Keratinocyte (primary cell): ENCODE data around the gene MAP7. TPM values are rescaled to one million over a fixed set of nuclear protein-coding genes. Genes with fewer than 3 reads are reported as not detected.

Experiments
- DNase-seq: peaks from one replicate; pipeline ENCODE4 v3.0.0-alpha.2; 2011; ENCODE audit warnings: low read depth, missing footprints, low spot score
- FAIRE-seq: peaks from 2 replicates; lab custom pipeline; 2011; peaks lifted over from hg19 to GRCh38; lab: Jason Lieb, UNC
- H2AFZ ChIP-seq: 2 replicates; pipeline ENCODE4 v1.6.0; 2012; ENCODE audit warnings: low read length, control low read depth, inconsistent platforms; ENCODE audit not compliant: control insufficient read depth
- H3K27ac ChIP-seq: 2 replicates; pipeline ENCODE4 v1.5.1; 2011; ENCODE audit warnings: low read length; ENCODE audit not compliant: control insufficient read depth, insufficient read depth
- H3K27me3 ChIP-seq: 3 replicates; pipeline ENCODE4 v1.6.0; 2011; ENCODE audit warnings: low read length; ENCODE audit not compliant: control insufficient read depth, insufficient read depth; ENCODE audit errors: extremely low read depth
- H3K36me3 ChIP-seq, 2 experiments: 2 replicates in 1 of 2; 3 replicates in 1 of 2; pipeline ENCODE4 v1.5.1; 2011; ENCODE audit warnings: low read length in 2 of 2, mild to moderate bottlenecking in 1 of 2; ENCODE audit not compliant: control insufficient read depth in 2 of 2, insufficient read depth in 2 of 2; ENCODE audit errors: extremely low read depth in 1 of 2
- H3K4me1 ChIP-seq: 3 replicates; pipeline ENCODE4 v1.5.1; 2011; ENCODE audit warnings: low read length; ENCODE audit not compliant: control insufficient read depth, insufficient read depth; ENCODE audit errors: extremely low read depth
- H3K4me2 ChIP-seq: 3 replicates; pipeline ENCODE4 v1.6.0; 2011; ENCODE audit warnings: low read depth, low read length; ENCODE audit not compliant: control insufficient read depth, insufficient read depth; ENCODE audit errors: extremely low read depth
- H3K4me3 ChIP-seq, 3 experiments: fragments of 200-600 bp in 1 of 3; sonication (generic) in 1 of 3; 2 replicates in 2 of 3; 3 replicates in 1 of 3; pipeline ENCODE4 v1.5.1; 2011 to 2016; ENCODE audit warnings: low read length in 3 of 3, mild to moderate bottlenecking in 3 of 3, control low read depth in 2 of 3, inconsistent platforms in 1 of 3, low read depth in 1 of 3, mixed read lengths in 1 of 3, mixed run types in 1 of 3, moderate library complexity in 1 of 3; ENCODE audit not compliant: control insufficient read depth in 2 of 3, insufficient read depth in 2 of 3; ENCODE audit errors: extremely low read depth in 1 of 3
- H3K79me2 ChIP-seq: 2 replicates; pipeline ENCODE4 v1.6.0; 2012; ENCODE audit warnings: low read length; ENCODE audit not compliant: control insufficient read depth, insufficient read depth
- H3K9ac ChIP-seq: 3 replicates; pipeline ENCODE4 v1.6.0; 2011; ENCODE audit warnings: low read length; ENCODE audit not compliant: control insufficient read depth, insufficient read depth; ENCODE audit errors: extremely low read depth
- H3K9me1 ChIP-seq: 3 replicates; pipeline ENCODE4 v1.6.0; 2011; ENCODE audit warnings: low read length; ENCODE audit not compliant: control insufficient read depth, insufficient read depth; ENCODE audit errors: extremely low read depth
- H3K9me3 ChIP-seq: 2 replicates; pipeline ENCODE4 v1.5.1; 2012; ENCODE audit warnings: low read depth, low read length; ENCODE audit not compliant: control insufficient read depth
- H4K20me1 ChIP-seq: 3 replicates; pipeline ENCODE4 v1.6.0; 2011; ENCODE audit warnings: low read length; ENCODE audit not compliant: control insufficient read depth, insufficient read depth; ENCODE audit errors: extremely low read depth
- CTCF ChIP-seq, 3 experiments: IDR thresholded peaks in 1 of 3; conservative IDR thresholded peaks in 1 of 3; optimal IDR thresholded peaks in 1 of 3; 2 replicates in 2 of 3; 3 replicates in 1 of 3; pipeline versions ENCODE3 to v1.5.1; 2011; ENCODE audit warnings: low read length in 3 of 3, mild to moderate bottlenecking in 3 of 3, moderate library complexity in 2 of 3, control low read depth in 1 of 3, inconsistent platforms in 1 of 3; ENCODE audit not compliant: insufficient read depth in 2 of 3; ENCODE audit errors: extremely low read depth in 1 of 3
- EZH2 ChIP-seq: IDR thresholded peaks from one replicate; pipeline ENCODE4 v1.6.1; 2012; ENCODE audit warnings: inconsistent platforms, mild to moderate bottlenecking, low read length, moderate library complexity
- dilution Hi-C: fragments of 300-500 bp; cut with MboI; formaldehyde crosslinking; loops from one replicate; pipeline ENCODE4 v1.7.0; 2020; ENCODE audit warnings: low sequenced_read_pairs; ENCODE audit not compliant: extremely low pct_ligation_motif_present
- polyA plus RNA-seq, 5 experiments: library from polyadenylated mRNA; depleted of rRNA in 3 of 5; stranded (reverse) in 3 of 5; stranded (forward) in 1 of 5; unstranded in 1 of 5; fragments of >200 nt; gene quantifications; 1 replicate in 1 of 5; 2 replicates in 3 of 5; 3 replicates in 1 of 5; pipeline versions ENCODE4 v1.2.1 to v1.2.3, GENCODE V29; 2011 to 2012; ENCODE audit warnings: missing spikeins in 2 of 5, low read depth in 1 of 5, low replicate concordance in 1 of 5

Gene MAP7
- polyA plus RNA-seq, 1 donor (not counting 4 experiments of a cell fraction or from before 2014, with no cell fraction given) = 11.8 TPM

GRCh38 chr6:136438441-136438840 lies 111.8 kb downstream of the MAP7 start:
- DNase-seq (no peak), FAIRE-seq (no peak)
- peaks cover 2% of the 10 kb centered on the region for H3K79me2 ChIP-seq
- no peak overlapping the region for H3K4me3 ChIP-seq
- TF ChIP-seq CTCF (optimal IDR thresholded peaks at IDR 0.05 in 1 of 3, IDR thresholded peaks at IDR 0.05 in 1 of 3, conservative IDR thresholded peaks at IDR 0.05 in 1 of 3; ENCODE audit: extremely low read depth in 1 of 3, insufficient read depth in 2 of 3, low read length in 3 of 3) = no peak
- no peak for TF ChIP-seq EZH2
- no peak overlapping the region for H3K4me2 ChIP-seq
- dilution Hi-C loops = no loop called here
- no peak overlapping the region for H3K9ac ChIP-seq
- H2AFZ ChIP-seq = no peak overlapping the region
- peaks cover 0 to under 1% of the 10 kb centered on the region in 2 experiments for H3K36me3 ChIP-seq
- no peaks in the 10 kb centered on the region for H3K27me3 ChIP-seq
- no peaks in the 10 kb centered on the region for H3K9me1 ChIP-seq
- H3K4me1 ChIP-seq = peaks cover 18% of the 10 kb centered on the region
- no peak overlapping the region for H3K27ac ChIP-seq
- no peaks in the 10 kb centered on the region for H3K9me3 ChIP-seq
- no peaks in the 10 kb centered on the region for H4K20me1 ChIP-seq

- Histone ChIP-seq H3K4me2 (no peak overlapping the region), H3K9me3 (no peaks in the 10 kb centered on the region), H3K27me3 (no peaks in the 10 kb centered on the region), H3K79me2 (peaks cover 2% of the 10 kb centered on the region), H3K4me3 (no peak overlapping the region), H4K20me1 (no peaks in the 10 kb centered on the region), H2AFZ (no peak overlapping the region), H3K4me1 (peaks cover 18% of the 10 kb centered on the region), H3K36me3 (peaks cover 0 to 1% of the 10 kb centered on the region in 2 experiments), H3K27ac (no peak overlapping the region), H3K9me1 (no peaks in the 10 kb centered on the region), H3K9ac (no peak overlapping the region)
- FAIRE-seq (no peak), DNase-seq (no peak)
- TF ChIP-seq EZH2 (no peak), CTCF (optimal IDR thresholded peaks at IDR 0.05 in 1 of 3, IDR thresholded peaks at IDR 0.05 in 1 of 3, conservative IDR thresholded peaks at IDR 0.05 in 1 of 3; ENCODE audit: extremely low read depth in 1 of 3, insufficient read depth in 2 of 3, low read length in 3 of 3) (no peak)
- dilution Hi-C loops = no loop called here
These were observed 113.0 kb downstream of the MAP7 start for GRCh38 chr6:136437246-136437645.
